ENCODE measurements around the gene HS3ST4.

DNA sequence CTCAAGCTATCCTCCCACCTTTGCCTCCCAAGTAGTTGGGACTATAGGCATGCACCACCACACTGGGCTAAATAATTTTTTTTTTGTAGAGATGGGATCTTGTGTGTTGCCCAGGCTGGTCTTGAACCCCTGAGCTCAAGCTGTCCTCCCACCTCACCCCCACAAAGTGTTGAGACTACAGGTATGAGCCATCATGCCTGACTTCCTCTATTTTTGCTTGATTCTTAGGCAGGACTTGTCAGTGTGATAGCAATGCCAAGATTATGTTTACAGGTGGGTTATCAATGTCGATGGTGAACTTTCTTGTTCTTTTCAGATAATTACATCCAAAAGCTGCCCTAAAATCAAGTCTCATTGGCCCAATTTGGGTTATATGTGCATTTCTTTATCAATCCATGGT, 96.9 kb downstream of the HS3ST4 start:
- TF ChIP-seq, protein P1, sequence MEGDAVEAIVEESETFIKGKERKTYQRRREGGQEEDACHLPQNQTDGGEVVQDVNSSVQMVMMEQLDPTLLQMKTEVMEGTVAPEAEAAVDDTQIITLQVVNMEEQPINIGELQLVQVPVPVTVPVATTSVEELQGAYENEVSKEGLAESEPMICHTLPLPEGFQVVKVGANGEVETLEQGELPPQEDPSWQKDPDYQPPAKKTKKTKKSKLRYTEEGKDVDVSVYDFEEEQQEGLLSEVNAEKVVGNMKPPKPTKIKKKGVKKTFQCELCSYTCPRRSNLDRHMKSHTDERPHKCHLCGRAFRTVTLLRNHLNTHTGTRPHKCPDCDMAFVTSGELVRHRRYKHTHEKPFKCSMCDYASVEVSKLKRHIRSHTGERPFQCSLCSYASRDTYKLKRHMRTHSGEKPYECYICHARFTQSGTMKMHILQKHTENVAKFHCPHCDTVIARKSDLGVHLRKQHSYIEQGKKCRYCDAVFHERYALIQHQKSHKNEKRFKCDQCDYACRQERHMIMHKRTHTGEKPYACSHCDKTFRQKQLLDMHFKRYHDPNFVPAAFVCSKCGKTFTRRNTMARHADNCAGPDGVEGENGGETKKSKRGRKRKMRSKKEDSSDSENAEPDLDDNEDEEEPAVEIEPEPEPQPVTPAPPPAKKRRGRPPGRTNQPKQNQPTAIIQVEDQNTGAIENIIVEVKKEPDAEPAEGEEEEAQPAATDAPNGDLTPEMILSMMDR (IDR thresholded peaks at IDR 0.05; ENCODE audit: extremely low read depth in 1 of 2, insufficient read depth in 1 of 2, low read depth in 1 of 2, low read length in 2 of 2), result no peak
- TF ChIP-seq POLR2AphosphoS5 (IDR thresholded peaks at IDR 0.05; ENCODE audit: insufficient read depth, low read depth, low read length) (no peak), POLR2A (IDR thresholded peaks at IDR 0.05; ENCODE audit: low read depth, low read length) (no peak), JUN (IDR thresholded peaks at IDR 0.05; ENCODE audit: borderline replicate concordance, insufficient read depth, insufficient read length, low read depth) (no peak)

Data from endothelial cell of umbilical vein (primary cell).